Raji (cell line): ENCODE data around the gene STK33.

Experiments used
- POLR2A ChIP-seq: IDR thresholded peaks from 2 replicates; pipeline ENCODE4 v1.6.1; 2011; ENCODE audit warnings: low read depth, low read length, control low read depth; ENCODE audit not compliant: insufficient read depth

The STK33 gene

GRCh38 chr11:8577791-8578581 is 16.0 kb downstream of the STK33 start:
- no peak for TF ChIP-seq POLR2A

- TF ChIP-seq POLR2A = no peak
Observed at GRCh38 chr11:8574798-8575197, 19.2 kb downstream of the STK33 start.

GRCh38 chr11:8573777-8574176 is 20.3 kb downstream of the STK33 start:
- no peak for TF ChIP-seq POLR2A

- no peak for TF ChIP-seq POLR2A
Observed at GRCh38 chr11:8567602-8568198, 26.3 kb downstream of the STK33 start.

GRCh38 chr11:8566613-8567210 is 27.3 kb downstream of the STK33 start:
- TF ChIP-seq POLR2A = no peak

GRCh38 chr11:8564526-8564925 is 29.5 kb downstream of the STK33 start:
- TF ChIP-seq POLR2A = no peak

GRCh38 chr11:8561461-8561860 is 32.6 kb downstream of the STK33 start:
- no peak for TF ChIP-seq POLR2A

- no peak for TF ChIP-seq POLR2A
Observed at GRCh38 chr11:8558436-8558835, 35.6 kb downstream of the STK33 start.

- no peak for TF ChIP-seq POLR2A
Observed at GRCh38 chr11:8545698-8546366, 48.2 kb downstream of the STK33 start.

GRCh38 chr11:8544807-8545206 is 49.2 kb downstream of the STK33 start:
- no peak for TF ChIP-seq POLR2A

- TF ChIP-seq POLR2A = no peak
Observed at GRCh38 chr11:8543278-8543677, 50.8 kb downstream of the STK33 start.

- TF ChIP-seq POLR2A = no peak
Observed at GRCh38 chr11:8541448-8541847, 52.6 kb downstream of the STK33 start.

GRCh38 chr11:8533332-8533731 is 60.7 kb downstream of the STK33 start:
- no peak for TF ChIP-seq POLR2A

- no peak for TF ChIP-seq POLR2A
Observed at GRCh38 chr11:8532475-8532874, 61.6 kb downstream of the STK33 start.

GRCh38 chr11:8531982-8532381 is 62.0 kb downstream of the STK33 start:
- no peak for TF ChIP-seq POLR2A

- TF ChIP-seq POLR2A = no peak
Observed at GRCh38 chr11:8531312-8531711, 62.7 kb downstream of the STK33 start.
